ENCODE data around the gene IGF2BP2.

Gene IGF2BP2

GRCh38 chr3:185732782-185733181, 92.1 kb downstream of the IGF2BP2 start:
- DNase-seq (ENCODE audit: low read depth), result no peak

- no peak for DNase-seq (ENCODE audit: low read depth)
These were observed 94.3 kb downstream of the IGF2BP2 start for GRCh38 chr3:185730550-185730949.

GRCh38 chr3:185729337-185730055, 95.3 kb downstream of the IGF2BP2 start:
- no peak for DNase-seq (ENCODE audit: low read depth)

- DNase-seq (ENCODE audit: low read depth), result no peak
These were observed 96.1 kb downstream of the IGF2BP2 start for GRCh38 chr3:185728630-185729336.

- no peak for DNase-seq (ENCODE audit: low read depth)
These were observed 97.0 kb downstream of the IGF2BP2 start for GRCh38 chr3:185727873-185728272.

- no peak for DNase-seq (ENCODE audit: low read depth)
These were observed 98.4 kb downstream of the IGF2BP2 start for GRCh38 chr3:185726254-185726967.

- no peak for DNase-seq (ENCODE audit: low read depth)
These were observed 100.1 kb downstream of the IGF2BP2 start for GRCh38 chr3:185724761-185725160.

GRCh38 chr3:185724251-185724650, 100.6 kb downstream of the IGF2BP2 start:
- DNase-seq (ENCODE audit: low read depth), result no peak

- no peak for DNase-seq (ENCODE audit: low read depth)
These were observed 102.0 kb downstream of the IGF2BP2 start for GRCh38 chr3:185722881-185723280.

GRCh38 chr3:185721970-185722369, 102.9 kb downstream of the IGF2BP2 start:
- no peak for DNase-seq (ENCODE audit: low read depth)

- DNase-seq (ENCODE audit: low read depth), result no peak
These were observed 104.5 kb downstream of the IGF2BP2 start for GRCh38 chr3:185720326-185720725.

- no peak for DNase-seq (ENCODE audit: low read depth)
These were observed 105.9 kb downstream of the IGF2BP2 start for GRCh38 chr3:185718736-185719593.

GRCh38 chr3:185717627-185718402, 107.0 kb downstream of the IGF2BP2 start:
- no peak for DNase-seq (ENCODE audit: low read depth)

GRCh38 chr3:185717121-185717520, 107.7 kb downstream of the IGF2BP2 start:
- no peak for DNase-seq (ENCODE audit: low read depth)

- no peak for DNase-seq (ENCODE audit: low read depth)
These were observed 108.3 kb downstream of the IGF2BP2 start for GRCh38 chr3:185716436-185717108.

GRCh38 chr3:185715091-185715490, 109.8 kb downstream of the IGF2BP2 start:
- DNase-seq (ENCODE audit: low read depth), result no peak

- DNase-seq (ENCODE audit: low read depth), result no peak
These were observed 110.8 kb downstream of the IGF2BP2 start for GRCh38 chr3:185714085-185714484.

GRCh38 chr3:185713015-185713414, 111.8 kb downstream of the IGF2BP2 start:
- no peak for DNase-seq (ENCODE audit: low read depth)

GRCh38 chr3:185712337-185712736, 112.5 kb downstream of the IGF2BP2 start:
- no peak for DNase-seq (ENCODE audit: low read depth)

- no peak for DNase-seq (ENCODE audit: low read depth)
These were observed 113.5 kb downstream of the IGF2BP2 start for GRCh38 chr3:185711255-185711870.
